GM12878 (cell line): ENCODE measurements around the gene GABRR3. TPM values are rescaled to one million over a fixed set of nuclear protein-coding genes. Genes with fewer than 3 reads are reported as not detected.

ENCODE experiments used
- ATAC-seq: fragments of 200-7000 bp; cut with Tn5 transposase; 3 replicates; pipeline ENCODE4 v1.9.1; 2020; ENCODE audit warnings: mild to moderate bottlenecking, moderate library complexity
- BruUV-seq: library from RNA; stranded (reverse); fragments of 400-500 nt; replicated peaks from 2 replicates; lab custom pipeline; 2021; lab: Mats Ljungman, UMichigan
- CTCF ChIA-PET: fragments of 300-600 bp; sonication (Branson Sonifier 250); formaldehyde crosslinking; extraction: SDS; loops from one replicate; lab custom pipeline; 2021; ENCODE audit warnings: inconsistent platforms; lab: Yijun Ruan, JAX
- POLR2A ChIA-PET: fragments of 350-600 bp; formaldehyde crosslinking; extraction: SDS; loops from one replicate; lab custom pipeline; 2021; ENCODE audit warnings: inconsistent platforms; lab: Charles Lee
- RAD21 ChIA-PET: fragments of 300-600 bp; sonication (Branson Sonifier 250); formaldehyde crosslinking; loops from one replicate; lab custom pipeline; 2023; ENCODE audit warnings: antibody characterized with exemption; ENCODE audit not compliant: unreplicated experiment; lab: Charles Lee
- SMC1A ChIA-PET: fragments of 300-600 bp; sonication (Branson Sonifier 250); formaldehyde crosslinking; loops from one replicate; lab custom pipeline; 2023; ENCODE audit not compliant: unreplicated experiment, uncharacterized antibody; lab: Charles Lee
- DNase-seq: peaks from one replicate; pipeline ENCODE4 v3.0.0-alpha.2; 2011; ENCODE audit warnings: low read depth, low spot score
- FAIRE-seq: peaks from 3 replicates; lab custom pipeline; 2011; peaks lifted over from hg19 to GRCh38; lab: Jason Lieb, UNC
- H2AFZ ChIP-seq: 2 replicates; pipeline ENCODE4 v1.6.0; 2011; ENCODE audit warnings: low read depth, low read length, control low read depth; ENCODE audit not compliant: control insufficient read depth
- H3K27ac ChIP-seq: 2 replicates; pipeline ENCODE4 v1.5.1; 2011; ENCODE audit warnings: control low read depth; ENCODE audit not compliant: control insufficient read depth, insufficient read depth
- H3K27me3 ChIP-seq, 2 experiments: replicated peaks in 1 of 2; 2 replicates each; pipeline versions ENCODE4 v1.6.0 to v1.6.1; 2011; ENCODE audit warnings: low read length in 1 of 2; ENCODE audit not compliant: control insufficient read depth in 2 of 2, insufficient read depth in 2 of 2
- H3K36me3 ChIP-seq, 2 experiments: 2 replicates each; pipeline ENCODE4 v1.5.1; 2011; ENCODE audit warnings: low read length in 1 of 2; ENCODE audit not compliant: control insufficient read depth in 2 of 2, insufficient read depth in 2 of 2
- H3K4me1 ChIP-seq: 2 replicates; pipeline ENCODE4 v1.6.1; 2011; ENCODE audit warnings: mild to moderate bottlenecking, low read length, moderate library complexity, mixed read lengths; ENCODE audit not compliant: control insufficient read depth, insufficient read depth
- H3K4me2 ChIP-seq: 2 replicates; pipeline ENCODE4 v1.6.0; 2011; ENCODE audit warnings: control low read depth; ENCODE audit not compliant: control insufficient read depth, insufficient read depth
- H3K4me3 ChIP-seq: fragments of 200-600 bp; sonication (generic); 2 replicates; pipeline ENCODE4 v1.5.1; 2016
- H3K79me2 ChIP-seq: 2 replicates; pipeline ENCODE4 v1.6.0; 2011; ENCODE audit warnings: low read length; ENCODE audit not compliant: control insufficient read depth, insufficient read depth
- H3K9ac ChIP-seq: 2 replicates; pipeline ENCODE4 v1.8.0; 2011; ENCODE audit warnings: low read length, control low read depth, mixed read lengths; ENCODE audit not compliant: control insufficient read depth, insufficient read depth
- H3K9me3 ChIP-seq: replicated peaks from 3 replicates; pipeline ENCODE4 v1.5.1; 2011; ENCODE audit warnings: mild to moderate bottlenecking, low read length; ENCODE audit not compliant: control insufficient read depth, insufficient read depth
- H4K20me1 ChIP-seq: 2 replicates; pipeline ENCODE4 v1.6.0; 2011; ENCODE audit not compliant: control insufficient read depth, insufficient read depth
- EED ChIP-seq: sonication (generic); IDR thresholded peaks from 2 replicates; pipeline ENCODE4 v1.6.1; 2016; ENCODE audit warnings: antibody characterized with exemption, low read depth
- EGR1 ChIP-seq, 2 experiments: IDR thresholded peaks; 1 replicate in 1 of 2; 2 replicates in 1 of 2; pipeline ENCODE4 v1.6.1; 2011 to 2012; ENCODE audit warnings: low read depth in 2 of 2, low read length in 2 of 2, borderline replicate concordance in 1 of 2, mild to moderate bottlenecking in 1 of 2, moderate library complexity in 1 of 2
- KLF5 ChIP-seq: fragments of 450-650 bp; IDR thresholded peaks from 2 replicates; pipeline ENCODE4 v1.6.1; 2014; ENCODE audit warnings: mild to moderate bottlenecking; ENCODE audit not compliant: partially characterized antibody
- NFIC ChIP-seq: IDR thresholded peaks from 2 replicates; pipeline ENCODE4 v1.6.1; 2012; ENCODE audit warnings: low read depth, mild to moderate bottlenecking, inconsistent platforms, low read length, moderate library complexity
- RUNX3 ChIP-seq: IDR thresholded peaks from 2 replicates; pipeline ENCODE4 v1.6.1; 2012; ENCODE audit warnings: low read length, inconsistent platforms
- STAT1 ChIP-seq: fragments of 450-650 bp; conservative IDR thresholded peaks from 2 replicates; pipeline ENCODE4 v1.6.1; 2014; ENCODE audit warnings: antibody characterized with exemption, mild to moderate bottlenecking
- TCF7 ChIP-seq: IDR thresholded peaks from 2 replicates; pipeline ENCODE4 v1.6.1; 2014; ENCODE audit warnings: antibody characterized with exemption, borderline replicate concordance
- ZNF24 ChIP-seq: fragments of 450-650 bp; IDR thresholded peaks from 2 replicates; pipeline ENCODE4 v1.6.1; 2017; ENCODE audit warnings: antibody characterized with exemption, mild to moderate bottlenecking
- WGBS: methylation state at CpG from one replicate; pipeline ENCODE4 v1.1.6; 2016; ENCODE audit warnings: low lambda C conversion rate; ENCODE audit not compliant: insufficient replicate concordance, insufficient coverage; ENCODE audit errors: missing lambda C conversion rate; 5-methylcytosine and 5-hydroxymethylcytosine counted together
- in situ Hi-C: fragments of 300-500 bp; cut with MboI; formaldehyde crosslinking; loops from 9 replicates; pipeline ENCODE4 v1.14.3; 2018; ENCODE audit warnings: mixed read lengths
- intact Hi-C: fragments of 100-400 bp; cut with micrococcal nuclease; formaldehyde crosslinking; loops from one replicate; pipeline ENCODE4 v1.14.2; 2022; ENCODE audit not compliant: unreplicated experiment
- polyA plus RNA-seq, 11 experiments: library from polyadenylated mRNA; depleted of rRNA in 4 of 11; unstranded in 6 of 11; stranded (reverse) in 5 of 11; fragments of >200 nt; fragmentation: Nextera tagmentation in 4 of 11; fragmentation: Illumina TruSeq in 1 of 11; extraction: Ambion mirVana in 4 of 11; extraction: Trizol in 1 of 11; gene quantifications; 1 replicate in 1 of 11; 2 replicates in 10 of 11; pipeline versions ENCODE4 v1.2.1 to v1.2.3, GENCODE V29; 2011 to 2016; ENCODE audit warnings: inconsistent platforms in 2 of 11, missing spikeins in 2 of 11, low read depth in 1 of 11
- total RNA-seq, 4 experiments: library from RNA; depleted of rRNA in 3 of 4; stranded (reverse); fragments of >200 nt in 3 of 4; fragmentation: Illumina TruSeq in 1 of 4; extraction: Trizol in 1 of 4; gene quantifications; 2 replicates each; pipeline versions ENCODE4 v1.2.1 to v1.2.3, GENCODE V29; 2013 to 2021

GABRR3 gene
- total and polyA plus RNA-seq, 10 of the 15 experiments (the other 5 are each of a cell fraction or from before 2014, with no cell fraction given): not detected

- H3K27me3 ChIP-seq: no peaks in the 10 kb centered on the region
- CTCF ChIA-PET: interaction anchor here (1.2 kb wide), 1 partner anchor 12 kb away, joined by 3 read pairs; no protein-coding TSS in a partner anchor
- no peak for FAIRE-seq
- no peak for TF ChIP-seq EGR1 (IDR thresholded peaks at IDR 0.05; ENCODE audit: borderline replicate concordance in 1 of 2, low read depth in 2 of 2, low read length in 2 of 2)
- no peak for TF ChIP-seq KLF5
- TF ChIP-seq TCF7: peak; percentile 77
- peak; percentile 33; the same call in 1 of the 2 replicates for TF ChIP-seq NFIC
- peak; percentile 68; the same call in 1 of the 2 replicates for TF ChIP-seq ZNF24
- TF ChIP-seq EED: peak; percentile 21; the same call in 1 of the 2 replicates
- no peak for TF ChIP-seq STAT1
- TF ChIP-seq RUNX3: peak; percentile 46
- TF ChIP-seq, all 136 proteins: peak for 5
- H3K36me3 ChIP-seq: no peaks in the 10 kb centered on the region
- no peaks in the 10 kb centered on the region for H3K79me2 ChIP-seq
- ChIA-PET POLR2A (no interaction called here), RAD21 (no interaction called here), SMC1A (interaction anchor here (0.6 kb wide), 1 partner anchor 31 kb away, joined by 3 read pairs; no protein-coding TSS in a partner anchor)
- no peaks in the 10 kb centered on the region for H3K9me3 ChIP-seq
- H3K4me1 ChIP-seq: 0 out of 2 replicates have a peak, but pooled peaks cover 5% of the 10 kb centered on the region
- ATAC-seq (peak; percentile 52; the same call in 2 of the 3 replicates), DNase-seq (no peak)
- H2AFZ ChIP-seq: no peak overlapping the region
- H3K9ac ChIP-seq: no peak overlapping the region
- intact Hi-C loops: no loop called here
- no peak overlapping the region for H3K4me2 ChIP-seq
- no peak overlapping the region for H3K4me3 ChIP-seq
- BruUV-seq: no TSS peak
- in situ Hi-C loops: no loop called here
- H3K27ac ChIP-seq: no peak overlapping the region
- H4K20me1 ChIP-seq: no peaks in the 10 kb centered on the region
- WGBS: 20% methylated on average over 2 of the region's 2 CpGs
These were observed 44.4 kb downstream of the GABRR3 start for GRCh38 chr3:97990624-97991292.
